ENCODE data around the gene NFYC. TPM values are rescaled to one million over a fixed set of nuclear protein-coding genes. Genes with fewer than 3 reads are reported as not detected.

The NFYC gene
- total and polyA plus RNA-seq, 2 experiments from 2014 or later: 124 to 149 TPM

DNA sequence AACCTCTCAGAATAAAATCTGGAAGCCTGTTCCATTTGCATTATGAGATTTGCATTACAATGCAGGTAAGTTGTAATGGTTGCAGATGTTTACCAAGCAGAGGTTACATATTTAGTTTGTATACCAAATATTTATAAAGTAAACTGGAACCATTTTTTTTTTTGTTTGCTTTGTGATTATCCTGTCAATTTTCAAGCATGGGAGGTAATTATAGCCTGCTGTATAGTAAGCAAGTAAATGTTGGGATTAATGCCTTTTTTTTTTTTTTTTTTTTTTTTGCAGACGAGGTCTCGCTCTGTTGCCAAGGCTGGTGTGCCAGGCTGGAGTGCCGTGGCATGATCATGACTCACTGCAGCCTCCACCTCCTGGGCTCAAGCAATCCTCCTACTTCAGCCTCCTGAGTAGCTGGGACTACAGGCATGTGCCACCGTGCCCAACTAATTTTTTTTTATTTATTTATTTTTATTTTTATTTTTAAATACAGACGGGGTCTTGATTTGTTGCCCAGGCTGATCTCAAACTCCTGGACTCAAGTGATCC is 21.0 kb downstream of the NFYC start:
- H3K9me3 ChIP-seq (ENCODE audit: low read depth): no peaks in the 10 kb centered on the region
- H3K4me1 ChIP-seq (ENCODE audit: low read depth): peaks cover 43% of the 10 kb centered on the region
- no peak for DNase-seq (ENCODE audit: low read depth in 1 of 2, low spot score in 1 of 2)
- TF ChIP-seq, protein P1, sequence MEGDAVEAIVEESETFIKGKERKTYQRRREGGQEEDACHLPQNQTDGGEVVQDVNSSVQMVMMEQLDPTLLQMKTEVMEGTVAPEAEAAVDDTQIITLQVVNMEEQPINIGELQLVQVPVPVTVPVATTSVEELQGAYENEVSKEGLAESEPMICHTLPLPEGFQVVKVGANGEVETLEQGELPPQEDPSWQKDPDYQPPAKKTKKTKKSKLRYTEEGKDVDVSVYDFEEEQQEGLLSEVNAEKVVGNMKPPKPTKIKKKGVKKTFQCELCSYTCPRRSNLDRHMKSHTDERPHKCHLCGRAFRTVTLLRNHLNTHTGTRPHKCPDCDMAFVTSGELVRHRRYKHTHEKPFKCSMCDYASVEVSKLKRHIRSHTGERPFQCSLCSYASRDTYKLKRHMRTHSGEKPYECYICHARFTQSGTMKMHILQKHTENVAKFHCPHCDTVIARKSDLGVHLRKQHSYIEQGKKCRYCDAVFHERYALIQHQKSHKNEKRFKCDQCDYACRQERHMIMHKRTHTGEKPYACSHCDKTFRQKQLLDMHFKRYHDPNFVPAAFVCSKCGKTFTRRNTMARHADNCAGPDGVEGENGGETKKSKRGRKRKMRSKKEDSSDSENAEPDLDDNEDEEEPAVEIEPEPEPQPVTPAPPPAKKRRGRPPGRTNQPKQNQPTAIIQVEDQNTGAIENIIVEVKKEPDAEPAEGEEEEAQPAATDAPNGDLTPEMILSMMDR (IDR thresholded peaks at IDR 0.05; ENCODE audit: low read depth, low read length): no peak
- H3K27ac ChIP-seq: peak overlapping the region; percentile 99
- H3K4me3 ChIP-seq: peak overlapping the region; percentile 67
- H3K27me3 ChIP-seq: no peaks in the 10 kb centered on the region
- H3K36me3 ChIP-seq: no peaks in the 10 kb centered on the region

DNA sequence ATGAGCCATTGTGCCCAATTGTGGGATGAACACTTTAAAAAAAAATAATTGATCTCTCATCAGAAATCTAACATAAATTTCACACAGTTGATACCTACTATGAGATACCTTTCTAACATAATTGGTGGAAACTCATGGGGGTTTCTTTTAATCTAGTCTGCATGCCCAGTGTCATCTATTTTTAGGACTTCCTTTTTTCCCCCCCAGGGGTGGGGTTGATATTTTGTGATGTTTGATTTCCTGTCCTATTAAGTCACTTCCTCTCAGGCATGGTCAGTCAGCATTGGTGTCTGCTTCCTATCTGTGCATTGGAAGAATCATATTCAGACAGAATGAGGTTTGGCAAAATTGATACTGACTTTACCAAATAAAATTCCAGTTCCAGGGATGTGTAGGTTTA is 21.5 kb downstream of the NFYC start:
- no peaks in the 10 kb centered on the region for H3K27me3 ChIP-seq
- no peak for DNase-seq (ENCODE audit: low read depth in 1 of 2, low spot score in 1 of 2)
- no peaks in the 10 kb centered on the region for H3K36me3 ChIP-seq
- H3K4me3 ChIP-seq: no peak overlapping the region
- TF ChIP-seq, protein P1 (IDR thresholded peaks at IDR 0.05; ENCODE audit: low read depth, low read length): no peak
- no peaks in the 10 kb centered on the region for H3K9me3 ChIP-seq (ENCODE audit: low read depth)
- H3K27ac ChIP-seq: no peak overlapping the region
- peaks cover 41% of the 10 kb centered on the region for H3K4me1 ChIP-seq (ENCODE audit: low read depth)

DNA sequence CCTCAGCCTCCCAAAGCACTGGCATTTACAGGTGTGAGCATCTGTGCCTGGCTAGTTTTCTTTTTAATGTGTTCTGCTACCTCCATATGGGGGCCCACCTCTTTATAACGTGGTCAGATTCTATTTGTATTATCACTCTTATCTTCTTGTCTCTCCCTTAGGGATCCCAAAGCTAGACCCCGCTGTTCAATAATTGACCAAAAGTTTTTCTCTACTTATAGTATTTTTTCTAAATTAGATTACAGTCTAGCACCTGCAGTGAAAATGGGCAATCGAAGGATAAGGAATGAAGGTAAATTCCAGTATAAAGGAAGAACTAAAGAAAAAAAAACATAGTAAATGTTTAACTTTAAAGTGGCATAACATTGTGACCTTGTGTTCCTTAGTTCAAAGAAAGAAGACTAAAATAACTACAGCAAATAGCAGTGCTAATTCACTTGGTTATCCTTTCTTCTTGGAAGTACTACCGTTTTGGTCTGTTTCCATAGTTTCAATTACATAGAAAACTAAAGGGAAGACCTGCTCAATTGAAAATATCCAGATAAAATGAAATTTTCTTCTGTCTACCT is 24.1 kb downstream of the NFYC start:
- DNase-seq (ENCODE audit: low read depth in 1 of 2, low spot score in 1 of 2): no peak
- Histone ChIP-seq H3K4me3 (no peak overlapping the region), H3K9me3 (ENCODE audit: low read depth) (no peaks in the 10 kb centered on the region), H3K36me3 (no peaks in the 10 kb centered on the region), H3K27ac (no peak overlapping the region), H3K27me3 (no peaks in the 10 kb centered on the region), H3K4me1 (ENCODE audit: low read depth) (peaks cover 46% of the 10 kb centered on the region)
- TF ChIP-seq, protein P1 (IDR thresholded peaks at IDR 0.05; ENCODE audit: low read depth, low read length): no peak

DNA sequence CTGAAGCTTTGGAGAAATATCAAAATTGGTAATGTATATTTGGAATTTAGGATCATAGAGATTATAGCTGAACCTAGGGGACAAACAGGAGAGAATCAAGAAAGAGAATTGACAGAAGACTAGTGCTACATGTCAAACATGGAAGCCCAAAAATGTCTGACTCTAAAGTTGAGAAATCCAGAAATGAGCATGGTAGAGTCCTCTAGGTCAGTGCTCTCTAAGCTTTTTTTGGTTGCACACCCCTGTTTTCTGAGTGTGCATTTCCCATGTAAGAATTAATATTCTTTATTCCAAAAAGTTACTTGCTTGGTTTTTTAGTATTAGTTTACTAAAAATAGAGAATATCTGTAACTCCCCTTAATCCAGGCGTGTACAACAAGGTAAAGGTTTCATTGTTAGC is 25.6 kb downstream of the NFYC start:
- Histone ChIP-seq H3K4me1 (ENCODE audit: low read depth) (peaks cover 43% of the 10 kb centered on the region), H3K36me3 (no peaks in the 10 kb centered on the region), H3K27me3 (no peaks in the 10 kb centered on the region), H3K9me3 (ENCODE audit: low read depth) (no peaks in the 10 kb centered on the region), H3K4me3 (no peak overlapping the region), H3K27ac (no peak overlapping the region)
- TF ChIP-seq, protein P1 (IDR thresholded peaks at IDR 0.05; ENCODE audit: low read depth, low read length): no peak
- no peak for DNase-seq (ENCODE audit: low read depth in 1 of 2, low spot score in 1 of 2)

DNA sequence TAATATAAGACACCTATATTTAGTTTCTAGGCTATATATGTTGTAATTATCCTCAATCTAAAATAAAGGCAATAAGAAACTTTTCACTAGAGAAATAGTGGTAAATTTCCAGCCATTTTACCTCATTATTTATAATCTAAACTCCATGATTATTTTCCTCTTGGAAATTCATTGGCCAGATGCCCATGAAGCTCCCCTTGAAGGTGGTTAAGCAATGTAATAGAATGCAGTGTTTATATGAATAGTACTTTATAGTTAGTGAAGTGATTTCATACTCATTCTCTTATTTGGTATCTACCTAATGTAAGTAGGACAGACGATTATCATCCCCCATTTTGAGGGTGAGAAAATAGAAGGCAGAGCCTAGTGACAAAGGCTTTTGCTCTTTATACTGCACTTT is 26.5 kb downstream of the NFYC start:
- Histone ChIP-seq H3K27me3 (no peaks in the 10 kb centered on the region), H3K9me3 (ENCODE audit: low read depth) (no peaks in the 10 kb centered on the region), H3K36me3 (no peaks in the 10 kb centered on the region), H3K4me1 (ENCODE audit: low read depth) (peaks cover 35% of the 10 kb centered on the region), H3K27ac (peak overlapping the region; percentile 52), H3K4me3 (no peak overlapping the region)
- DNase-seq (ENCODE audit: low read depth in 1 of 2, low spot score in 1 of 2): no peak
- TF ChIP-seq, protein P1 (IDR thresholded peaks at IDR 0.05; ENCODE audit: low read depth, low read length): no peak
